GM12878 (cell line): Measurements from ENCODE around the gene HOXC12. TPM values are rescaled to one million over a fixed set of nuclear protein-coding genes. Genes with fewer than 3 reads are reported as not detected.

Experiments
- ATAC-seq: fragments of 200-7000 bp; cut with Tn5 transposase; 3 replicates; pipeline ENCODE4 v1.9.1; 2020; ENCODE audit warnings: mild to moderate bottlenecking, moderate library complexity
- BruUV-seq: library from RNA; stranded (reverse); fragments of 400-500 nt; replicated peaks from 2 replicates; lab custom pipeline; 2021; lab: Mats Ljungman, UMichigan
- CTCF ChIA-PET: fragments of 300-600 bp; sonication (Branson Sonifier 250); formaldehyde crosslinking; extraction: SDS; loops from one replicate; lab custom pipeline; 2021; ENCODE audit warnings: inconsistent platforms; lab: Yijun Ruan, JAX
- POLR2A ChIA-PET: fragments of 350-600 bp; formaldehyde crosslinking; extraction: SDS; loops from one replicate; lab custom pipeline; 2021; ENCODE audit warnings: inconsistent platforms; lab: Charles Lee
- RAD21 ChIA-PET: fragments of 300-600 bp; sonication (Branson Sonifier 250); formaldehyde crosslinking; loops from one replicate; lab custom pipeline; 2023; ENCODE audit warnings: antibody characterized with exemption; ENCODE audit not compliant: unreplicated experiment; lab: Charles Lee
- SMC1A ChIA-PET: fragments of 300-600 bp; sonication (Branson Sonifier 250); formaldehyde crosslinking; loops from one replicate; lab custom pipeline; 2023; ENCODE audit not compliant: unreplicated experiment, uncharacterized antibody; lab: Charles Lee
- DNase-seq: peaks from one replicate; pipeline ENCODE4 v3.0.0-alpha.2; 2011; ENCODE audit warnings: low read depth, low spot score
- FAIRE-seq: peaks from 3 replicates; lab custom pipeline; 2011; peaks lifted over from hg19 to GRCh38; lab: Jason Lieb, UNC
- H2AFZ ChIP-seq: 2 replicates; pipeline ENCODE4 v1.6.0; 2011; ENCODE audit warnings: low read depth, low read length, control low read depth; ENCODE audit not compliant: control insufficient read depth
- H3K27ac ChIP-seq: 2 replicates; pipeline ENCODE4 v1.5.1; 2011; ENCODE audit warnings: control low read depth; ENCODE audit not compliant: control insufficient read depth, insufficient read depth
- H3K27me3 ChIP-seq, 2 experiments: replicated peaks in 1 of 2; 2 replicates each; pipeline versions ENCODE4 v1.6.0 to v1.6.1; 2011; ENCODE audit warnings: low read length in 1 of 2; ENCODE audit not compliant: control insufficient read depth in 2 of 2, insufficient read depth in 2 of 2
- H3K36me3 ChIP-seq, 2 experiments: 2 replicates each; pipeline ENCODE4 v1.5.1; 2011; ENCODE audit warnings: low read length in 1 of 2; ENCODE audit not compliant: control insufficient read depth in 2 of 2, insufficient read depth in 2 of 2
- H3K4me1 ChIP-seq: 2 replicates; pipeline ENCODE4 v1.6.1; 2011; ENCODE audit warnings: mild to moderate bottlenecking, low read length, moderate library complexity, mixed read lengths; ENCODE audit not compliant: control insufficient read depth, insufficient read depth
- H3K4me2 ChIP-seq: 2 replicates; pipeline ENCODE4 v1.6.0; 2011; ENCODE audit warnings: control low read depth; ENCODE audit not compliant: control insufficient read depth, insufficient read depth
- H3K4me3 ChIP-seq: fragments of 200-600 bp; sonication (generic); 2 replicates; pipeline ENCODE4 v1.5.1; 2016
- H3K79me2 ChIP-seq: 2 replicates; pipeline ENCODE4 v1.6.0; 2011; ENCODE audit warnings: low read length; ENCODE audit not compliant: control insufficient read depth, insufficient read depth
- H3K9ac ChIP-seq: 2 replicates; pipeline ENCODE4 v1.8.0; 2011; ENCODE audit warnings: low read length, control low read depth, mixed read lengths; ENCODE audit not compliant: control insufficient read depth, insufficient read depth
- H3K9me3 ChIP-seq: replicated peaks from 3 replicates; pipeline ENCODE4 v1.5.1; 2011; ENCODE audit warnings: mild to moderate bottlenecking, low read length; ENCODE audit not compliant: control insufficient read depth, insufficient read depth
- H4K20me1 ChIP-seq: 2 replicates; pipeline ENCODE4 v1.6.0; 2011; ENCODE audit not compliant: control insufficient read depth, insufficient read depth
- BHLHE40 ChIP-seq, 2 experiments: fragments of 450-650 bp in 1 of 2; IDR thresholded peaks; 2 replicates each; pipeline ENCODE4 v1.6.1; 2011 to 2017; ENCODE audit warnings: low read depth in 2 of 2, borderline replicate concordance in 1 of 2, improper control_type of control experiment in 1 of 2, low read length in 1 of 2, mild to moderate bottlenecking in 1 of 2
- BMI1 ChIP-seq: fragments of 450-650 bp; IDR thresholded peaks from 2 replicates; pipeline ENCODE4 v1.6.1; 2016; ENCODE audit warnings: mild to moderate bottlenecking, moderate library complexity, borderline replicate concordance
- CBFB ChIP-seq: IDR thresholded peaks from 2 replicates; pipeline ENCODE4 v1.6.1; 2016; ENCODE audit warnings: antibody characterized with exemption, low read depth
- CHD1 ChIP-seq: IDR thresholded peaks from 2 replicates; pipeline ENCODE4 v1.6.1; 2012; ENCODE audit warnings: low read depth, low read length, improper control_type of control experiment
- CHD2 ChIP-seq: IDR thresholded peaks from 2 replicates; pipeline ENCODE4 v1.6.1; 2011; ENCODE audit warnings: low read depth, low read length, improper control_type of control experiment, borderline replicate concordance
- HCFC1 ChIP-seq: fragments of 150-350 bp; IDR thresholded peaks from 2 replicates; pipeline ENCODE4 v1.6.1; 2014; ENCODE audit warnings: low read length
- NRF1 ChIP-seq: conservative IDR thresholded peaks from 2 replicates; pipeline ENCODE4 v1.6.1; 2011; ENCODE audit warnings: mild to moderate bottlenecking, low read depth, low read length, improper control_type of control experiment
- POLR2AphosphoS5 ChIP-seq: IDR thresholded peaks from 2 replicates; pipeline ENCODE4 v1.6.1; 2011; ENCODE audit warnings: mild to moderate bottlenecking, low read length, inconsistent platforms
- RUNX3 ChIP-seq: IDR thresholded peaks from 2 replicates; pipeline ENCODE4 v1.6.1; 2012; ENCODE audit warnings: low read length, inconsistent platforms
- SMAD1 ChIP-seq: fragments of 450-650 bp; IDR thresholded peaks from 2 replicates; pipeline ENCODE4 v1.6.1; 2018; ENCODE audit warnings: mild to moderate bottlenecking, low read depth; ENCODE audit not compliant: partially characterized antibody
- WGBS: methylation state at CpG from one replicate; pipeline ENCODE4 v1.1.6; 2016; ENCODE audit warnings: low lambda C conversion rate; ENCODE audit not compliant: insufficient replicate concordance, insufficient coverage; ENCODE audit errors: missing lambda C conversion rate; 5-methylcytosine and 5-hydroxymethylcytosine counted together
- in situ Hi-C: fragments of 300-500 bp; cut with MboI; formaldehyde crosslinking; loops from 9 replicates; pipeline ENCODE4 v1.14.3; 2018; ENCODE audit warnings: mixed read lengths
- intact Hi-C: fragments of 100-400 bp; cut with micrococcal nuclease; formaldehyde crosslinking; loops from one replicate; pipeline ENCODE4 v1.14.2; 2022; ENCODE audit not compliant: unreplicated experiment
- polyA plus RNA-seq, 11 experiments: library from polyadenylated mRNA; depleted of rRNA in 4 of 11; unstranded in 6 of 11; stranded (reverse) in 5 of 11; fragments of >200 nt; fragmentation: Nextera tagmentation in 4 of 11; fragmentation: Illumina TruSeq in 1 of 11; extraction: Ambion mirVana in 4 of 11; extraction: Trizol in 1 of 11; gene quantifications; 1 replicate in 1 of 11; 2 replicates in 10 of 11; pipeline versions ENCODE4 v1.2.1 to v1.2.3, GENCODE V29; 2011 to 2016; ENCODE audit warnings: inconsistent platforms in 2 of 11, missing spikeins in 2 of 11, low read depth in 1 of 11
- total RNA-seq, 4 experiments: library from RNA; depleted of rRNA in 3 of 4; stranded (reverse); fragments of >200 nt in 3 of 4; fragmentation: Illumina TruSeq in 1 of 4; extraction: Trizol in 1 of 4; gene quantifications; 2 replicates each; pipeline versions ENCODE4 v1.2.1 to v1.2.3, GENCODE V29; 2013 to 2021
- TF ChIP-seq, protein P1 (sequence below): fragments of 450-650 bp; formaldehyde crosslinking; IDR thresholded peaks from 2 replicates; pipeline ENCODE4 v1.4.0; 2020; ENCODE audit warnings: mild to moderate bottlenecking, moderate library complexity

HOXC12 gene
- total and polyA plus RNA-seq, 10 of the 15 experiments (the other 5 are each of a cell fraction or from before 2014, with no cell fraction given), result not detected

- Histone ChIP-seq H3K79me2 (no peaks in the 10 kb centered on the region), H3K4me2 (peak overlapping the region; percentile 57; the same call in 1 of the 2 replicates)
Measured at GRCh38 chr12:53985692-53985993, 30.9 kb downstream of the HOXC12 start.

GRCh38 chr12:53985994-53986685, 31.4 kb downstream of the HOXC12 start:
- no peaks in the 10 kb centered on the region for H3K9me3 ChIP-seq
- no peak overlapping the region for H3K4me3 ChIP-seq
- CTCF ChIA-PET, result interaction anchor here (0.5 to 5.5 kb wide), 26 partner anchors 9 to 349 kb away, joined by 3 to 54 read pairs (median 4); partner anchors contain the start of genes HOXC6, HOXC8, HOXC9 and SMUG1
- H2AFZ ChIP-seq, result no peak overlapping the region
- peaks cover 17% of the 10 kb centered on the region for H3K4me1 ChIP-seq
- in situ Hi-C loops, result no loop called here
- intact Hi-C loops, result loop anchor here (2.0 to 10.0 kb wide), 4 partner anchors 191 to 281 kb away; no protein-coding TSS in a partner anchor
- peaks cover 30 to 57% of the 10 kb centered on the region in 2 experiments for H3K27me3 ChIP-seq
- FAIRE-seq (no peak), DNase-seq (no peak), ATAC-seq (peak; percentile 64)
- POLR2A ChIA-PET, result interaction anchor here (0.6 to 1.2 kb wide), 2 partner anchors 9 to 13 kb away, joined by 3 read pairs; no protein-coding TSS in a partner anchor
- WGBS, result 18% methylated on average over 48 of the region's 50 CpGs
- SMC1A ChIA-PET, result interaction anchor here (0.6 to 4.5 kb wide), 10 partner anchors 10 to 229 kb away, joined by 3 to 29 read pairs (median 5); partner anchors contain the start of genes HOXC5 and HOXC9
- peak overlapping the region; percentile 57; the same call in 1 of the 2 replicates for H3K4me2 ChIP-seq
- no peak overlapping the region for H3K27ac ChIP-seq
- H3K36me3 ChIP-seq, result no peaks in the 10 kb centered on the region
- RAD21 ChIA-PET, result interaction anchor here (0.8 to 3.3 kb wide), 9 partner anchors 9 to 234 kb away, joined by 3 to 14 read pairs (median 3); partner anchors contain the start of gene HOXC8
- no TSS peak for BruUV-seq
- no peaks in the 10 kb centered on the region for H3K79me2 ChIP-seq
- peaks cover 3% of the 10 kb centered on the region; the same call in 1 of the 2 replicates for H4K20me1 ChIP-seq
- H3K9ac ChIP-seq, result no peak overlapping the region
- peak; percentile 68 to 86; a peak in 2 of 4 replicates for TF ChIP-seq BHLHE40 (IDR thresholded peaks at IDR 0.05; ENCODE audit: borderline replicate concordance in 1 of 2, low read depth in 2 of 2, low read length in 1 of 2)
- no peak for TF ChIP-seq HCFC1
- 0 out of 2 replicates have a peak, but pooled peaks have one; percentile 24 for TF ChIP-seq RUNX3
- no peak for TF ChIP-seq CBFB
- TF ChIP-seq, protein P1, sequence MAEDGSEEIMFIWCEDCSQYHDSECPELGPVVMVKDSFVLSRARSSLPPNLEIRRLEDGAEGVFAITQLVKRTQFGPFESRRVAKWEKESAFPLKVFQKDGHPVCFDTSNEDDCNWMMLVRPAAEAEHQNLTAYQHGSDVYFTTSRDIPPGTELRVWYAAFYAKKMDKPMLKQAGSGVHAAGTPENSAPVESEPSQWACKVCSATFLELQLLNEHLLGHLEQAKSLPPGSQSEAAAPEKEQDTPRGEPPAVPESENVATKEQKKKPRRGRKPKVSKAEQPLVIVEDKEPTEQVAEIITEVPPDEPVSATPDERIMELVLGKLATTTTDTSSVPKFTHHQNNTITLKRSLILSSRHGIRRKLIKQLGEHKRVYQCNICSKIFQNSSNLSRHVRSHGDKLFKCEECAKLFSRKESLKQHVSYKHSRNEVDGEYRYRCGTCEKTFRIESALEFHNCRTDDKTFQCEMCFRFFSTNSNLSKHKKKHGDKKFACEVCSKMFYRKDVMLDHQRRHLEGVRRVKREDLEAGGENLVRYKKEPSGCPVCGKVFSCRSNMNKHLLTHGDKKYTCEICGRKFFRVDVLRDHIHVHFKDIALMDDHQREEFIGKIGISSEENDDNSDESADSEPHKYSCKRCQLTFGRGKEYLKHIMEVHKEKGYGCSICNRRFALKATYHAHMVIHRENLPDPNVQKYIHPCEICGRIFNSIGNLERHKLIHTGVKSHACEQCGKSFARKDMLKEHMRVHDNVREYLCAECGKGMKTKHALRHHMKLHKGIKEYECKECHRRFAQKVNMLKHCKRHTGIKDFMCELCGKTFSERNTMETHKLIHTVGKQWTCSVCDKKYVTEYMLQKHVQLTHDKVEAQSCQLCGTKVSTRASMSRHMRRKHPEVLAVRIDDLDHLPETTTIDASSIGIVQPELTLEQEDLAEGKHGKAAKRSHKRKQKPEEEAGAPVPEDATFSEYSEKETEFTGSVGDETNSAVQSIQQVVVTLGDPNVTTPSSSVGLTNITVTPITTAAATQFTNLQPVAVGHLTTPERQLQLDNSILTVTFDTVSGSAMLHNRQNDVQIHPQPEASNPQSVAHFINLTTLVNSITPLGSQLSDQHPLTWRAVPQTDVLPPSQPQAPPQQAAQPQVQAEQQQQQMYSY (CRISPR knock-in tag), result no peak
- TF ChIP-seq CHD1, result no peak
- no peak for TF ChIP-seq POLR2AphosphoS5

More at GRCh38 chr12:53985692-53985993, 30.9 kb downstream of the HOXC12 start:
- no peaks in the 10 kb centered on the region for H3K9me3 ChIP-seq
- ChIA-PET POLR2A (interaction anchor here (1.2 kb wide), 1 partner anchor 10 kb away, joined by 3 read pairs; no protein-coding TSS in a partner anchor), CTCF (interaction anchor here (0.5 to 5.5 kb wide), 27 partner anchors 9 to 361 kb away, joined by 3 to 54 read pairs (median 4); partner anchors contain the start of genes HOXC5, HOXC6, HOXC8 and HOXC9), SMC1A (interaction anchor here (1.0 to 4.5 kb wide), 5 partner anchors 10 to 221 kb away, joined by 3 to 29 read pairs (median 6); partner anchors contain the start of genes HOXC5 and HOXC9), RAD21 (interaction anchor here (1.0 to 3.3 kb wide), 11 partner anchors 10 to 235 kb away, joined by 3 to 14 read pairs (median 4); partner anchors contain the start of genes HOXC8 and HOXC9)
- peaks cover 29 to 52% of the 10 kb centered on the region in 2 experiments for H3K27me3 ChIP-seq
- no peak overlapping the region for H3K27ac ChIP-seq
- H3K4me3 ChIP-seq, result no peak overlapping the region
- H4K20me1 ChIP-seq, result peaks cover 3% of the 10 kb centered on the region; the same call in 1 of the 2 replicates
- WGBS, result 53% methylated on average over 20 of the region's 21 CpGs
- H3K36me3 ChIP-seq, result no peaks in the 10 kb centered on the region
- no peak for TF ChIP-seq SMAD1
- TF ChIP-seq BMI1, result 0 out of 2 replicates have a peak, but pooled peaks have one; percentile 7
- TF ChIP-seq NRF1, result no peak
- TF ChIP-seq CHD2, result no peak
- no TSS peak for BruUV-seq
- no peak overlapping the region for H2AFZ ChIP-seq
- H3K4me1 ChIP-seq, result peaks cover 21% of the 10 kb centered on the region
- no peak overlapping the region for H3K9ac ChIP-seq
- intact Hi-C loops, result loop anchor here (2.0 to 10.0 kb wide), 4 partner anchors 191 to 281 kb away; no protein-coding TSS in a partner anchor
- DNase-seq, result no peak
- no peak for FAIRE-seq
- ATAC-seq, result no peak
- in situ Hi-C loops, result no loop called here
